DLD1 (cell line): ENCODE measurements around the gene ST6GALNAC6.

ENCODE experiments used
- in situ Hi-C: cut with HindIII; loops from 2 replicates; pipeline ENCODE4 v1.10.0; 2017; ENCODE audit warnings: low sequenced_read_pairs

ST6GALNAC6 gene

DNA sequence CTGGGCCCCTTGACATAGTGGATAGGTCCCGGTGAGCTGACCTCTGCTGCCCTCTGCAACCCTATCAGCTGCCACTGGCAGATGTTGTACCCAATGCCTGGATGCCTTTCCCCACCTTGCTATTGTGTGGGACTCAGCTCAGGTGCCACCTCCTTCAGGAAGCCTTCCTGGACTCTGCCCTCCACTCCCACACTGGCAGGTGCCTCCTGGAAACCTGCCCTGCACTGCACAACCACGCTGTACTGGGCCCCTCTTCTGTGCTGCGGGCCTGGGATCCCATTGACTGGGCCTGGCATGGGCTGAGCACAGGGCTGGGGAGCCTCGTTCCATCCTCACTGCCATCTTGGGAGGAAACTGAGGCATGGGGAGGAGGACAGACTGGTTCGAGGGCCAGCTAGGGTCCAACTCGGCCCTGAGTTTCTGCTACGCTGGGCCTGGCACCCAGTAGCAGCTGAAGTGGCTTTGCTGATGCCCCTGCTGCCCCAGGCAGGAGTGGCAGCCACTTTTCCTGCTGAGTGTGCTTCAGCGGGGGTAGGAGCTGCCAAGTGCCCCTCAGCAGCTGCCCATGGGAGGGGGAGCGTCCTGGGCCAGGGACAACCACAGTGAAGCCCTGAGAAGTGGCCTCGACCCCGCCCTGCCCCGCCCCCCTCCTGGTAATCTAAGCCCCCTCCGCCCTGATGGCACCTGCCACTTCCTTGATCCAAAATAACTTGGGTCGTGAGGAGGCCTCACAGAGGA is 23.2 kb downstream of the ST6GALNAC6 start:
- in situ Hi-C loops: no loop called here

DNA sequence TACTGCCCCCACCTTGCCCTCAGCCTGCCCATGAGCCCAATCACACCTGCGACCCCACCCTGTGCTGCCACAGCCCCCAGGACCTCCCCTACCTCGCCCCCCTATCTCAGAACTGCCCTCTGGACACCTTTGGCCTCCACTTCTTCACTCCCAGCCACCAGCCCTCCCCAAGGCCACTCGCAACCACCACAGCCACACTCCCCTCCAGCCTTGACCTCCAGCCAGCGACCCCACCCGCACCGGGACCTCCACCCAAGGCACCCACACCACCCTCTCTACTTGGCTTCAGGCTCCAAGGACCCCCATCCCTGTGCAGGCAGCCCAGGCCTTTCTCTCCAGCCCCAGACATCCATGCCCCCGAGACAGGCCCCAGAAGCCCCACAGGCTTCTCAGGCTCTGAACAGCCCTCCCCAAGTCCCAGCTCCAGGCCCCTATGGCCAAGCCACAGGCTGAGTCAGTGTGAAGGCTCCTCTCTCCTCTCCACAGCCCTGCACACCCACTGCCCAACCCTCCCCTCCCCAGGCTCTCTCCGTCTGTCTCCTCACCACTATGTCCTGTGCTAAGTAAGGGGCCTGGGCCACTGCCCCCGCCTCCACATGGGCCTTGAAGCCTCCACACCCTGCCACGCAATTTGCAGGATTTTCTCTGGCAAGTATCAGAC is 24.0 kb downstream of the ST6GALNAC6 start:
- in situ Hi-C loops: no loop called here

- in situ Hi-C loops: loop anchor here (25.0 kb wide), 1 partner anchor 237 kb away; no protein-coding TSS in a partner anchor
These were observed 24.8 kb downstream of the ST6GALNAC6 start for GRCh38 chr9:127874301-127875221.

- in situ Hi-C loops: loop anchor here (25.0 kb wide), 1 partner anchor 237 kb away; no protein-coding TSS in a partner anchor
These were observed 25.5 kb downstream of the ST6GALNAC6 start for GRCh38 chr9:127873886-127874285.

DNA sequence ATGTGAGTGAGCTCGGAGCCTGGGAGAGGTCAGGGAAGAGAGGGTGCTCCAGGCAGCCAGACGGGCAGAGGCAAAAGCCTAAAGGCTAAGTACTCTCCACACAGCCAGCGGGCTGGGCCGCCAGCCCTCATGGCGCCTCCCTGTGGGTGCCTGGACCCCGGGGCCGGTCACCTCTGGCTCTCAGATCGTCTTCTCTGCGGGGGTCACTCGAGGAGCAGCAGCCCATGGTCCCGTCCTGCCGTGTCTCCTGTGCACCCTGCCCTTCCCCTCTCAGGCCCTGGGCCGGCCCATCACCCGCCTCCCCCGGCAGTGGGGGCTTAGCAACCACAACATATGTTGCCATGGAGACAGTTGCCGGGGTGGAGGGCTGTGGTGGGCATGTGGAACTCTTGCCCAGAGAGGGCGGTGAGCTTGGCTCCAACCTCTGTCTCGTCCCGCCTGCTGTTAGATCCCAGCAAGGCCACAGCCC is 26.1 kb downstream of the ST6GALNAC6 start:
- in situ Hi-C loops: loop anchor here (25.0 kb wide), 1 partner anchor 236 kb away; no protein-coding TSS in a partner anchor

DNA sequence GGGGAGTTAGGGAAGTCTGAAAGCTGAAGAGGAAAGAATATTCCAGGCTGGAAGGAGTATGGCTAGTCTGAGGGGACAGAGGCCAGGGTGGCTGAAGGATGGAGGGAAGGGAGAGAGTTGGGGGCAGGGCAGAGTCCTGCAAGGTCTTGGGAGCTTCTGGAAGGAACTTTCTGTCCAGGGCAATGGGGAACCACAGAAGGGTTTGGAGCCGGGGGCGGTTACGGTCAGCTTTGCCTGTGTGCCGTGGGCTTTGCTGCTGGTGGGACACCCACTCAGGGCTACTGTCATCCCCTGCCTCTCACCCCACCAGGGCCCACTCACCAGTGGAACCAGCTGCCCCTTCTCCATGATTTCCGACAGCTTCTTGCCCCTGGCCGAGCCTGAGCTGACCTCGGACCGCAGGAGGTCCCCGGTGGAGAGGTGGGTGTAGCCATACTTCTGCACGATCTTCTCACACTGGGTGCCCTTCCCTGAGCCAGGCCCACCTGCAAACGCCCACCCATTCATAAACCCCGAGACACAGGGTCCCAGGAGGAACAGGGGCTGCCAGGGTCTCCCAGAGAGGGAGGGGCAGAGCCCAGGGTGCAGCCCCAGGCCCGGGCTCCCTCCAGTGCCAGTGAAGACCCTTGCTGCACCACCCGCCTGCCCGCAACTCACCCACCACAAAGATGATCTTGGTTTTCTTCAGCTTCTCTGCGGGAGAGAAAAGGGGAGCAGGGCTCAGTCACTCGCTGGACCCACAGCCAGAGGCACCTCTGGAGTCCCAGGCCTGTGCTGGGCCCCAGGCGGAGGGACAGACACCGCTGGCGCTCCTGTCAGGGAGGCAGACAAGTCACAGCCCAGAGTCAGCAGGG is 26.8 kb downstream of the ST6GALNAC6 start:
- in situ Hi-C loops: loop anchor here (25.0 kb wide), 1 partner anchor 235 kb away; no protein-coding TSS in a partner anchor

GRCh38 chr9:127871531-127871930 is 27.9 kb downstream of the ST6GALNAC6 start:
- in situ Hi-C loops: loop anchor here (25.0 kb wide), 1 partner anchor 234 kb away; no protein-coding TSS in a partner anchor

DNA sequence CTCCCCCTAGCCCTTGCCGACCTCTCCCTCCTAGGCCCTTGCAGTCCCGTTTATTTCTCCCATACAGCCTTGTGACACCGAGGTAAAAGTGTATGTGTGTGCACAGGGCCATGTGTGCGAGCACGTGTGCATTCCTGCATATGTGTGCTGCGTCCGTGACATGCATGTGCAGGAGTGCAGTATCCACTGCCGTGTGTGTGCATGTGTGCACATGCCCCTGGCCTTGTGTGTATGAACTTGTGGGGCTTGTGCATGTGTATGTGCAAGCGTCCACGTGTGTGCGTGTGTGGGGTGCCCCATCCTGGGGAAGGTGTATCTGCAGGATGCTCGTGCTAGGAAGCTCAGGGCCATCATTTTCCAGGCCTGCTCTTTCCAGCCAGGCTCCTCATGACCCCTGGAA is 28.5 kb downstream of the ST6GALNAC6 start:
- in situ Hi-C loops: loop anchor here (25.0 kb wide), 1 partner anchor 234 kb away; no protein-coding TSS in a partner anchor

DNA sequence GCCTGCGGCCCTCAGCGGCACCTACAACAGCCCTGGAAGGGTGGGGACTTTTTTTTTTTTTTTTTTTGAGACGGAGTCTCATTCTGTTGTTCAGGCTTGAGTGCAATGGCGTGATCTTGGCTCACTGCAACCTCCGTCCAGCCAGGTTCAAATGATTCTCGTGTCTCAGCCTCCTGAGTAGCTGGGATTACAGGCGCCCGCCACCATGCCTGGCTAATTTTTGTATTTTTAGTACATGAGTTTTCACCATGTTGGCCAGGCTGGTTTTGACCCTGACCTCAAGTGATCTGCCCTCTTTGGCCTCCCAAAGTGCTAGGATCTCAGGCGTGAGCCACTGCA is 29.3 kb downstream of the ST6GALNAC6 start:
- in situ Hi-C loops: loop anchor here (25.0 kb wide), 1 partner anchor 233 kb away; no protein-coding TSS in a partner anchor

DNA sequence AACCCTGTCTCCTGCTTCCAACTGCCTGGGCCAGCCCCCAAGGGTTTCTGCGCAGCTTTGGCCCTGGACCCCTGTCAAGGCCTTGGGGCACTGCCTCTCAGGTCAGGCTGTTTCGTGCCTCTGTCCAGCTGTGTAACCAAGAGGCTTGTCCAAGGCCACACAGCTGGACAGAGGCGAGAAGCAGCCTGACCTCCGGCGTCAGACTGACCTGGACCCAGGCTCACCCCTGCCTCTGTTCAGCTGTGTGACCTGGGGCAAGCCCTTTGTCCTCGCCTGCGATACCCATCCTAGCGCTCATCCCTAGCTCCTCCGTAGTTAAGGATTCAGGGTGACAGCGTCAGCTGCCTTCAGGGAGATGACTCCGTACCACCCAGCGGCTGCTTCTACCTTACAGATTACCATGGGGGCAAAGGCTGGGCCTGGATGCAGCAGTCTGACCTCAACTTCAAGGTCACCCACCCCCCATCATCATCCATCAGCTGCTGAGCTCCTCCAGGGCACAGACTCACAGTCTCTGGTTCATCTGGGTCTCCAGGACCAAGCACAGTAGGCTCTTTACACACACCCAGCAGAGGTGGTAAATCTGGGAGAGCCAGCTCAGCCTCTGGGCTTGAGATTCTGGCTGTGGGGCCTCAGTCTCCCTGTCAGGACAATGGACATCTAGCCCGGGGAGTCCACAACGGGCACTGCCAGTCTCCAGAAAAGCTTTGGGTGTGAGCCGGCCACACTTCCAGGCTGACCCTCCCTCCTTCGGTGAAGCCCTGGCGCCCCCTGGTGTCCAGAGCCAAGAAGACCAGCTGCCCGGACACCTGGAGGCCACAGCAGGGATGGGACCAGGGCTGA is 29.9 kb downstream of the ST6GALNAC6 start:
- in situ Hi-C loops: loop anchor here (10.0 to 25.0 kb wide), 2 partner anchors 105 to 232 kb away; no protein-coding TSS in a partner anchor

DNA sequence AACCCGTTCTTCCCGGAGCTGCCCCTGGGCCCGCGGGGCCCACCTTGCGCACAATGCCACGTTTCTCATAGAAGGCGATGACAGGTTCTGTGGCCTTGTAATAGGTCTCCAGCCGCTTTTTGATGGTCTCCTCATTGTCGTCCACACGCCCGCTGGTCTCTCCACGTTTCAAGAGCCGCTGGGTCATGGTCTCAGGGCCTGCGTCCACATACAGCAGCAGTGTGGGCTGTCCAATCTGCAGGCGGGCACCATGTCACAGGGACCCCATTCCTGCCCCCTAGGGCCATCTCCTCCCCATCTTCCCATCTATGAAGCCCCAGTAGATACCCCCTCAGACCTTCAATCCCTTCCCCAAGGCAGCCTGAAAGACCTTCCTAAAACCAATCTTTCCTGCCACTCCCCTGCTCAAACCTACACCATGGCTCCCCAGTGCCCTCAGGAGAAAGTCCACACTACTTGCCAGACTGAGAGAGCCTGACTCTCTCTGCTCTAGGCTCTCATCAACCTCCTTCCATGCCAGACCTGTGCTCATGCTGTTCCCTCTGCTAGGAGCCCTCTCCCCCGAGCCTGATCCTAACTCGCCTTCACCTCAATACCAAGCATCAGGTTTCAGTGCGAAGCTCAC is 31.0 kb downstream of the ST6GALNAC6 start:
- in situ Hi-C loops: loop anchor here (10.0 to 25.0 kb wide), 2 partner anchors 104 to 231 kb away; no protein-coding TSS in a partner anchor

DNA sequence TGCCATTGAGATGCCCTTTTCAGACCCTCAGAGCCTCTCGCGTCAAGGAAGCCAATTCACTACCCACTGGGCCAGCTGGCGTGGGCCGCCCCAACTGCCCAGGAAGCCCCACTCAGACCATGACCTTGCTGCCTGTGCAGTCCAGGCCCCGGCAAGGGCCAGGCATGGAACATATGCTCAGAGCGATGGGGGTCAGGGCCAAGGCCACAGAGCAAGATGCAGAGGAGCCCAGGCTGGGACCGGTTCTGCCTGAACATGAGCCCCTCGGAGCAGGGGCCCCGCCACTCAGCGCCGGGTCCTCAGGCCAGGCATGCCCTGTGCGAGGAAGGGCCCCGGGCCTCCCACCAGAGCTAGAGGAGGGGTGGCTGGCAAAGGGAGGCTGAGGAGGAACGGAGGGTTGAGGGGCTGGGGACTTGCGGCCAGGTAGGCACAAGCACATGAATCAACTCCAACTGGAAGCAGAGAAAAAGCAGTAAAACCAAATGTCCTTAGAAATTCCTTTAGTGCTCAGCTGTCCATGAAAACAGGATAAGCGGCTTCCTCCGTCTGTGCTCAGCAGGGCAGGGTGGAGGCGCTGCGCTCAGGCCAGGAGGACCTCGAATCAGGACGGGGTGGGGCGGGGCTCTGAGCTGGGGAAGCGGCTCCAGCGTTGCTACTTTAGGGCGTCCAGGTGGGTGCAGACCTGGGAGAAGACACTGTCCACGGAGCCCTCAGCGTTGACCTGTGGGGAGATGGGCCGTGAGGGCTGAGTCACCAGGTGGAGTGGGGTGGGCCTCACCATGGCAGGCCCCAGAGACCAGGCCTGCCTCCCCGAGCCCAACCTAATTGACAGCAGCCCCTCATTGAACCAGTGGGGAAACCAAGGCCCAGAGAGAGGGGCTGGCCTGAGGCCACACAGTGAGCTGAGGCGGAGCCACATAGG is 31.8 kb downstream of the ST6GALNAC6 start:
- in situ Hi-C loops: loop anchor here (10.0 to 25.0 kb wide), 2 partner anchors 103 to 230 kb away; no protein-coding TSS in a partner anchor

GRCh38 chr9:127866535-127866934 is 32.9 kb downstream of the ST6GALNAC6 start:
- in situ Hi-C loops: loop anchor here (10.0 to 25.0 kb wide), 2 partner anchors 102 to 229 kb away; no protein-coding TSS in a partner anchor

DNA sequence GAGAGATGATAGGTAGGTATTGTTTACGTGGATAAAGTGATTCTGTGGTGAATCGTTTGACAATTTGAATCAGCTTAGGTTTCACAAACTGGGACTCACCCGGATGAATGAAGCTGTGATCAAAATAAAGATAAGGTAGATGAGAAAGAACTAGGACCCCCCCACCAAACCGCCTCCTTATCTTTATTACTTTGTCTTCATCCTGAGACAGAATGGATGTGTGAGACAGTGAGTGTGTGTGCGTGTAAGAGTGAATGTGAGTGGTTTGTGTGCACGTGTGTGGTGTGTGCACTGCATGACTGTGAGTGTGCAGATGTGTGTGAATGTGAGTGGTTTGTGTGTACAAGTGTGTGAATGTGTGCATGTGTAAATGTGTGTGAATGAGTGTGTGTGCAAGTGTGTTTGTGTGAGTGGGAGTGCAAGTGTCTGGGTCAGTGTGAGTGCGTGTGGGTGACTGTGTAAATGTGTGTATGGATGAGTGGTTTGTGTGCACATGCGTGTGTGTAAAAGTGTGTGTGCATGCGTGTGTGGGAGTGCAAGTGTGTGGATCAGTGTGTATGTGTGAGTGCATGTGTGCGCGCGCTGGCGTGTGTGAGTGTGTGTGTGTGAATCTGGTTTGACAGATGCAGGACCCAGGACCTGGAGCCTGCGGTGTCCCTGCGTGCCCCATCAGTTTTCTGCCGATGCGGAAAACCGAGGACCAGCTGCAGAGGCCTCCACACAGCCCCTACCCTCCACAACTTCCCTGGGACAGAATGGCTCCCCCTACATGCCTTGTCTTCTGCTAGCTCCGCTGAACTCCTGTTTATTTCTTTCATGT is 33.5 kb downstream of the ST6GALNAC6 start:
- in situ Hi-C loops: loop anchor here (10.0 to 25.0 kb wide), 2 partner anchors 101 to 229 kb away; no protein-coding TSS in a partner anchor

GRCh38 chr9:127863191-127863621 is 36.2 kb downstream of the ST6GALNAC6 start:
- in situ Hi-C loops: loop anchor here (10.0 to 25.0 kb wide), 2 partner anchors 98 to 226 kb away; no protein-coding TSS in a partner anchor
